A172 (cell line): Measurements from ENCODE around the gene PIANP. TPM values are rescaled to one million over a fixed set of nuclear protein-coding genes. Genes with fewer than 3 reads are reported as not detected.
"Not testable (repeated sequence)": the region's sequence is repeated elsewhere in the genome, so short reads cannot be mapped to it uniquely, and the experiment has no call there.

Source experiments
- DNase-seq: peaks from one replicate; pipeline ENCODE4 v3.0.0-alpha.2; 2015; ENCODE audit warnings: low spot score
- total RNA-seq: library from RNA; depleted of rRNA; stranded (reverse); fragments of >200 nt; shearing (Covaris generic); gene quantifications from 2 replicates; pipeline ENCODE4 v1.2.3, GENCODE V29; 2014; rRNA removed

The PIANP gene
- total RNA-seq: 0.24 and 2.3 TPM in 2 replicates

GRCh38 chr12:6700646-6701051, at the start of gene PIANP:
PIANP (minus strand) TSS chr12:6700815; CDS start chr12:6698061, 2,754 bp downstream.
- DNase-seq: no peak

- no peak for DNase-seq
These were observed 48.1 kb upstream of the PIANP start for GRCh38 chr12:6748761-6749160.

GRCh38 chr12:6747216-6747615, 46.6 kb upstream of the PIANP start:
- no peak for DNase-seq

GRCh38 chr12:6745741-6746525, 45.3 kb upstream of the PIANP start:
- DNase-seq: no peak

GRCh38 chr12:6743300-6743699, 42.7 kb upstream of the PIANP start:
- DNase-seq: not testable (repeated sequence)

- no peak for DNase-seq
These were observed 42.2 kb upstream of the PIANP start for GRCh38 chr12:6742834-6743233.

GRCh38 chr12:6742080-6742479, 41.5 kb upstream of the PIANP start:
- not testable (repeated sequence) for DNase-seq

DNA sequence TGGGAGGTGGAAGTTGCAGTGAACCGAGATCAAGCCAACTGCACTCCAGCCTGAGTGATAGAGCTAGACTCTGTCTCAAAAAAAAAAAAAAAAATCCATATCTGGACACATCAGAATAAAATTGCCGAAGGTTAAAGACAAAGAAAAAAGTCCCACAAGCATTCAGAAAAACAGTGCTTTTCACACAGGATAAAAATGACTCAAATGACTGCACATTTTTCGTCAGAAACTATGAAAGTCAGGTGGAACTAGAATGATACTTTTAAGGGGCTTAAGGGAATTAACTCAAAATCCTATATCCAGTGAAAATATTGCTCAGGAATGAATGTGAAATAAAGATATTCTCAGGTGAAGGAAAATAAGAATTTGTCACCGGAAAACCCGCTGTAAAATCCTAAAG, 36.1 kb upstream of the PIANP start:
- DNase-seq: no peak

DNA sequence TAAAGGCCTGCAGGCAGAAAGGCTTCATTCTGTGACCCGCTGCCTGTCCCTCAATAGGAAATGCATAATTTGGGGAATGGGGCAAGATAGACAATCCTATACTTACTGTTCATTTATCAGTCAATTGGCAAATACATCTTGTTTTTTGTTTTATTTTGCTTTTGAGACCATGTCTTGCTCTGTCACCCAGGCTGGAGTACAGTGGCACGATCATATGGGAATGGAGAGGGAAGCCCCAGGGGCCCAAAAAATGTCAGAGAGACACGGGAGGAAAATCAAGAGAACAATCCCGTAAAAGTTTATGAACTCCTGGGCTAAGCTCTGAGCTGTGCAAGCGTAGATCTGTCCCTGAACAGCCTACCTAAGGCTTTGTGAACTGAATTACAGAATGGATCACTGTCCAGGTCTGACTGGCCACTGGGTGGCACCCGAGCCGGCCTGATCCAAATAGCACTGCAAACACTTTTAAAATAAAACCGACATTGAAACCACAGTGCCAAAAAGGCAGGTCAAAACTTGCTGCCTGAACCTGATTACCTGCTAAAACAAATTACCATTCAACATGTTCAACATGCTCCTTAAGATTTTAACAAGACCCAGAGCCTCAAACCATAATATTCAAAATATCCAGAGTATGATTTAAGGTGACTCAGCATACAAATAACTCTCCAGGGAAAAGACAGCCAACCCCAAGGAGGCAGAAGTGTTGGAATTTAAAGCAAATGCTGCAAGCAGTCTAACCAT, 35.0 kb upstream of the PIANP start:
- DNase-seq: peak; percentile 38

DNA sequence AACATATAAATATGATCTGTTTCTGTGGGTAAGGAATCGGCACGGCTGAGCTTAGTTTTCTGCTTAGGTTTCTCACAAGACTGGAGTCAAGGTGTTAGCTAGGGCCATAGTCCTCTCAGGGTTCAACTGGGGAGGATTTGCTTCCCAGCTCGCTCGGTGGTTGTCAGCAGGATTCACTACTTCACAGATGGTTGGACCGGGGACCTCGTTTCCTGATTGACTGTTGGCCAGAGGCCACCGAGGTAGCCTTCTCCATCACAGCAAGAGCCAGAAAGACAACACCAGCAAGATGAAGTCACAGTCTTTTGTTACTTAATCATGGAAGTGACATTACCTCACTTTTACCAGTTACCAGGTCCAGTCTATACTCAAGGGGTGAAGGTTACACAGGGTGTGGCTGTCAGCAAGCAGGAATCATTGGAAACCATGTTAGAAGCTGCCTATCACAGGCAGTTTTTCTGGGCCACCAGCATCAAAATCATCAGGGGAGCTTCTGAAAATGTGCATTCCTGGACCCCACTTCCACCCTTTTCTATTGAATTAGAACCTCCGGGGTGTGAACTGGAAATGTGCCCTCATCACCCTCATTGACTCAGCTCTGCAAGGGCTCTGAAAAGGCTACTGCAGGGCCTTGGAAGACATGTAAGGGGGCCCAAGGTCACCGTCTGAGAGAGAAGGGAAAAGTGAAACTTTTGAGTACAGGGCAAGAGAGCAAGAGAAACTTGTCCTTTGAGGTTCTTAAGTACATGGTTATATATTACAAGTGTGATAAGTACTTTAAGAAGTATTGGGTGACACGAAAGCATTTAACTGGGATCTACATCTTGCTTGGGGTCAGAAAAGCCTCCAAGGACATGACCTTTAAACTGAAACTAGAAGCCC, 34.1 kb upstream of the PIANP start:
- DNase-seq: no peak

- DNase-seq: no peak
These were observed 29.6 kb upstream of the PIANP start for GRCh38 chr12:6730169-6730568.

DNA sequence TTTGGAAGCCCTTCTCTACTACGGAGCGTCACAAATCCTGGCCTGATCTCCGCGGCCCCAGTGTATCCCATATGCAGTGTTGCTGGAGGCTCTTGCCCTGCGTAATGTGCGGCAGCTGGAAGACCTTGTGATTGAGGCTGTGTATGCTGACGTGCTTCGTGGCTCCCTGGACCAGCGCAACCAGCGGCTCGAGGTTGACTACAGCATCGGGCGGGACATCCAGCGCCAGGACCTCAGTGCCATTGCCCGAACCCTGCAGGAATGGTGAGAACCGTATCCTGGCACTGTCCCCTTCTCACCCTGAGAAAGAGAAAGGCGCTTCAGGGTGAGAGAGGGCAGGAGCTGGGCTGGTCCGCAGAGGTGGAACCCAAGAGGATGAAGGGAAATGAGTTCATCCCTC, 28.6 kb upstream of the PIANP start:
- no peak for DNase-seq

DNA sequence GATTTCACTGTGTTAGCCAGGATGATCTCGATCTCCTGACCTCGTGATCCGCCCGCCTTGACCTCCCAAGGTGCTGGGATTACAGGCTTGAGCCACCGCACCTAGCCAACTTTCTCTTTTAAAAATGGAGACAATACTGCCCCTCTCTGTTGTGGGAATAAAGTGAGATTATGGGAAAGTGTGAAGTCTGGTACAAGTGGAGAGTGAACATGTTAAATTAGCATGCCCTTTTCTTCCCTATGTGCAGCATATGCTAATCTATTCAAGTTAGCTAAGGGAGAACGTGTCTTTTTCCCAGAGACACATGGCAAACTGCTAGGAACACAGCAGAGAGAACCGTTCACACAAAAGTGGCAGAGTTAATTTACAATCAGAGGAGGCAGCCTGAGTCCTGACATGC, 24.7 kb upstream of the PIANP start:
- DNase-seq: no peak

- DNase-seq: peak; percentile 16
These were observed 23.8 kb upstream of the PIANP start for GRCh38 chr12:6724409-6724797.

- peak; percentile 90 for DNase-seq
These were observed 23.2 kb upstream of the PIANP start, which contains the start of gene COPS7A for GRCh38 chr12:6723607-6724408. COPS7A (plus strand) TSS chr12:6724046; CDS start chr12:6724657, 611 bp downstream.

DNA sequence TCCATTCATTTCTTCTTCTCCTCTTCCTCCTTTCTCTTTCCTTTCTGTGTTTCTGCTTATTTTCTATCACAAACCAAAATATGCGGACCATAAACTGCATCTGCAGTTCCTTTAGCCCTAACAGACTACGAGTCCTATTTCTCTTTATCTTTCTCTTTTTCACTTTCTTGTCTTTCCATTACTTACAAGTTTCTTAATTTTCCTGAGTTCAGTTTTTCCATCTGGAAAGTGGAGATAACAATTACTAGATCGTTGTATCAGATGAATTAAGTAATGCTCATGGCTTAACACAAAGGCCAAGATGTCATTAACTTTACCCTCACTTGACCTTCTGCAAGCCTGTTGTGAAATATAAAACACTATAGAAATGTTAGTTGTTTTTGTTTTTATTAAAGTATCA, 22.2 kb upstream of the PIANP start:
- no peak for DNase-seq

DNA sequence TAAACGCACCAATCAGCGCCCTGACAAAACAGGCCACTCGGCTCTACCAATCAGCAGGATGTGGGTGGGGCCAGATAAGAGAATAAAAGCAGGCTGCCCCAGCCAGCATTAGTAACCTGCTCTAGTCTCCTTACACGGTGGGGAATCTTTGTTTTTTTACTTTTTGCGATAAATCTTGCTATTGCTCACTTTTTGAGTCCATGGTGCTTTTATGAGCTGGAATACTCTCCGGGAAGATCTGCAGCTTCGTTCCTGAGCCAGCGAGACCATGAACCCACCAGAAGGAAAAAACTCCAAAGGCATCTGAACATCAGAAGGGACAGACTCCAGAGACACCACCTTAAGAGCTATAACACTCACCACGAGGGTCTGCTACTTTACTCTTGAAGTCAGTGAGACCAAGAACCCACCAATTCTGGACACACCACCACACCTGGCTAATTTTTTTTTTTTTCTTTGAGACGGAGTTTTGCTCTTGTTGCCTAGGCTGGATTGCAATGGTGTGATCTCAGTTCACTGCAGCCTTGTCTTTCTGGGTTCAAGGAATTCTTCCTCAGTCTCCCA, 16.3 kb upstream of the PIANP start:
- no peak for DNase-seq

GRCh38 chr12:6716031-6716873, 15.6 kb upstream of the PIANP start:
- DNase-seq: not testable (repeated sequence)

- no peak for DNase-seq
These were observed 8.4 kb upstream of the PIANP start for GRCh38 chr12:6708960-6709394.

GRCh38 chr12:6708351-6708750, 7.7 kb upstream of the PIANP start:
- not testable (repeated sequence) for DNase-seq
